ENCODE data around the gene TDRD6.
"Not testable (repeated sequence)": the region's sequence is repeated elsewhere in the genome, so short reads cannot be mapped to it uniquely, and the experiment has no call there.

Gene TDRD6

GRCh38 chr6:46706464-46706863 is 18.8 kb downstream of the TDRD6 start:
- no peak for TF ChIP-seq GATA1 (IDR thresholded peaks at IDR 0.05; ENCODE audit: low read depth, low read length)
- TF ChIP-seq POLR2A (IDR thresholded peaks at IDR 0.05; ENCODE audit: low read length), result no peak
- no peak for DNase-seq

GRCh38 chr6:46711491-46711890 is 23.8 kb downstream of the TDRD6 start:
- no peak for TF ChIP-seq GATA1 (IDR thresholded peaks at IDR 0.05; ENCODE audit: low read depth, low read length)
- TF ChIP-seq POLR2A (IDR thresholded peaks at IDR 0.05; ENCODE audit: low read length), result no peak
- DNase-seq, result no peak

- no peak for TF ChIP-seq POLR2A (IDR thresholded peaks at IDR 0.05; ENCODE audit: low read length)
- TF ChIP-seq GATA1 (IDR thresholded peaks at IDR 0.05; ENCODE audit: low read depth, low read length), result no peak
- no peak for DNase-seq
Measured at GRCh38 chr6:46715141-46715540, 27.5 kb downstream of the TDRD6 start.

- DNase-seq, result no peak
- TF ChIP-seq GATA1 (IDR thresholded peaks at IDR 0.05; ENCODE audit: low read depth, low read length), result no peak
Measured at GRCh38 chr6:46719099-46719498, 31.4 kb downstream of the TDRD6 start.

- TF ChIP-seq GATA1 (IDR thresholded peaks at IDR 0.05; ENCODE audit: low read depth, low read length) (no peak), POLR2A (IDR thresholded peaks at IDR 0.05; ENCODE audit: low read length) (no peak)
- DNase-seq, result no peak
Measured at GRCh38 chr6:46720401-46720800, 32.7 kb downstream of the TDRD6 start.

- DNase-seq, result no peak
Measured at GRCh38 chr6:46729787-46730326, 42.2 kb downstream of the TDRD6 start.

GRCh38 chr6:46730921-46731461 is 43.3 kb downstream of the TDRD6 start:
- TF ChIP-seq GATA1 (IDR thresholded peaks at IDR 0.05; ENCODE audit: low read depth, low read length) (no peak), POLR2A (IDR thresholded peaks at IDR 0.05; ENCODE audit: low read length) (no peak)
- no peak for DNase-seq

More at GRCh38 chr6:46729787-46730326, 42.2 kb downstream of the TDRD6 start:
- TF ChIP-seq POLR2A (IDR thresholded peaks at IDR 0.05; ENCODE audit: low read length) (no peak), GATA1 (IDR thresholded peaks at IDR 0.05; ENCODE audit: low read depth, low read length) (no peak)

GRCh38 chr6:46733341-46733801 is 45.7 kb downstream of the TDRD6 start:
- DNase-seq, result no peak

GRCh38 chr6:46734867-46735719 is 47.4 kb downstream of the TDRD6 start, which contains the start of gene PLA2G7:
TSS of gene PLA2G7 (minus strand) at chr6:46735375. CDS start at chr6:46722891, 12,484 bp downstream.
- TF ChIP-seq GATA1 (IDR thresholded peaks at IDR 0.05; ENCODE audit: low read depth, low read length), result no peak
- no peak for TF ChIP-seq POLR2A (IDR thresholded peaks at IDR 0.05; ENCODE audit: low read length)
- no peak for DNase-seq

More at GRCh38 chr6:46733341-46733801, 45.7 kb downstream of the TDRD6 start:
- TF ChIP-seq POLR2A (IDR thresholded peaks at IDR 0.05; ENCODE audit: low read length) (no peak), GATA1 (IDR thresholded peaks at IDR 0.05; ENCODE audit: low read depth, low read length) (no peak)

GRCh38 chr6:46735720-46736031 is 48.0 kb downstream of the TDRD6 start:
- no peak for DNase-seq
- no peak for TF ChIP-seq POLR2A (IDR thresholded peaks at IDR 0.05; ENCODE audit: low read length)
- TF ChIP-seq GATA1 (IDR thresholded peaks at IDR 0.05; ENCODE audit: low read depth, low read length), result no peak

GRCh38 chr6:46736906-46737305 is 49.2 kb downstream of the TDRD6 start:
- TF ChIP-seq POLR2A (IDR thresholded peaks at IDR 0.05; ENCODE audit: low read length) (no peak), GATA1 (IDR thresholded peaks at IDR 0.05; ENCODE audit: low read depth, low read length) (no peak)
- no peak for DNase-seq

GRCh38 chr6:46741482-46741881 is 53.8 kb downstream of the TDRD6 start:
- TF ChIP-seq POLR2A (IDR thresholded peaks at IDR 0.05; ENCODE audit: low read length) (no peak), GATA1 (IDR thresholded peaks at IDR 0.05; ENCODE audit: low read depth, low read length) (no peak)
- no peak for DNase-seq

- no peak for TF ChIP-seq GATA1 (IDR thresholded peaks at IDR 0.05; ENCODE audit: low read depth, low read length)
- no peak for TF ChIP-seq POLR2A (IDR thresholded peaks at IDR 0.05; ENCODE audit: low read length)
- DNase-seq, result no peak
Measured at GRCh38 chr6:46741910-46742309, 54.2 kb downstream of the TDRD6 start.

- no peak for DNase-seq
- TF ChIP-seq POLR2A (IDR thresholded peaks at IDR 0.05; ENCODE audit: low read length), result no peak
- no peak for TF ChIP-seq GATA1 (IDR thresholded peaks at IDR 0.05; ENCODE audit: low read depth, low read length)
Measured at GRCh38 chr6:46743425-46744158, 55.9 kb downstream of the TDRD6 start.

- DNase-seq, result not testable (repeated sequence)
Measured at GRCh38 chr6:46744159-46744725, 56.6 kb downstream of the TDRD6 start.

All from erythroblast (primary cell).